Kidney epithelial cell (primary cell): ENCODE results near the gene NFAM1. TPM values are rescaled to one million over a fixed set of nuclear protein-coding genes. Genes with fewer than 3 reads are reported as not detected.

Experiments used
- DNase-seq: peaks from one replicate; pipeline ENCODE4 v3.0.0-alpha.2; 2010; ENCODE audit warnings: low read depth
- H3K27me3 ChIP-seq: 2 replicates; pipeline ENCODE4 v1.6.0; 2011; ENCODE audit warnings: low read length; ENCODE audit not compliant: control insufficient read depth, insufficient read depth
- H3K36me3 ChIP-seq: 2 replicates; pipeline ENCODE4 v1.5.1; 2011; ENCODE audit warnings: low read length; ENCODE audit not compliant: control insufficient read depth, insufficient read depth
- H3K4me3 ChIP-seq: 2 replicates; pipeline ENCODE4 v1.5.1; 2011; ENCODE audit warnings: low read depth, mild to moderate bottlenecking, control low read depth, low read length
- total RNA-seq: library from RNA; depleted of rRNA; stranded (reverse); fragments of >200 nt; gene quantifications from 2 replicates; pipeline ENCODE4 v1.2.3, GENCODE V29; 2015
- TF ChIP-seq, protein P1 (sequence below): IDR thresholded peaks from 2 replicates; pipeline ENCODE4 v1.5.1; 2011; ENCODE audit warnings: mild to moderate bottlenecking, moderate library complexity, low read length, control low read depth, inconsistent platforms; ENCODE audit not compliant: insufficient read depth, poor library complexity, severe bottlenecking

Gene NFAM1
- total RNA-seq, 1 donor from 2014 or later: under 0.01 TPM

DNA sequence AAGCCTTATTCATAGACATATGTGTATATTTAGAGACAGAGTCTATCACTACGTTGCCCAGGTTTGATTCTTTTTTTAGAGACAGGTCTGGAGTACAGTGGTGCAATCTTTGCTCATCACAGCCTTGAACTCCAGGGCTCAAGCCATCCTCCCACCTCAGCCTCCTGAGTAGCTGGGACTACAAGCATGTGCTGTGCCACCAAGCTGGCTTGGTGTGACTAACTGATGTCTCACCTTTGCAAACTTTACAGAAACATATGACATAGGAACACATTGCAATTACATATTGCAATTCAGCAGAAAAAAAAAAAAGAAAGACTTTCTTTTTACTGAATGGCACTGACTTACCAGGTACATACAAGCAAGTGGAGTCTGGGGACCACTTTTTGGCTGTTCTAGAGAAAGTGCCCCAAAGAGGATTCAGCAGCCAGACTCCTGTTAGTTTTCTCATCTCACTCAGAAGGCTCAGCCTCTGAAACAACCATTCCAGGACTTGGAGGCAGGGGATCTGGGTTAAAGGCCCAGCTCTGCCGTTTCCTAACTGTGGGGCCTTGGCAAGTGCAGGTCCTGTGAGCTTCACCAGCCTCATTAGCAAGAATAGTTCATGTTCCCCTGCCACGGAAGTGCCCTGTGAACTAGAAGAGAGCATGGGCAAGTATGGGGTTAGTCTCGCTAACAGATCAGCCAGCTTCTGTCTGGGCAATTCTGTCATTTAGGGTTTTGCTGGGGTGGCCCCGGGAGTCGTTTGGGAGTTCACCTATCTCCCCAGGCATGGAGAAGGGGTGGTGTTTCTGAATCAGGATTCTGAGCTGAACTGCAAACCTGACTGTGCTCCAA lies 11.3 kb upstream of the NFAM1 start:
- no peaks in the 10 kb centered on the region for H3K27me3 ChIP-seq
- DNase-seq: no peak
- TF ChIP-seq, protein P1, sequence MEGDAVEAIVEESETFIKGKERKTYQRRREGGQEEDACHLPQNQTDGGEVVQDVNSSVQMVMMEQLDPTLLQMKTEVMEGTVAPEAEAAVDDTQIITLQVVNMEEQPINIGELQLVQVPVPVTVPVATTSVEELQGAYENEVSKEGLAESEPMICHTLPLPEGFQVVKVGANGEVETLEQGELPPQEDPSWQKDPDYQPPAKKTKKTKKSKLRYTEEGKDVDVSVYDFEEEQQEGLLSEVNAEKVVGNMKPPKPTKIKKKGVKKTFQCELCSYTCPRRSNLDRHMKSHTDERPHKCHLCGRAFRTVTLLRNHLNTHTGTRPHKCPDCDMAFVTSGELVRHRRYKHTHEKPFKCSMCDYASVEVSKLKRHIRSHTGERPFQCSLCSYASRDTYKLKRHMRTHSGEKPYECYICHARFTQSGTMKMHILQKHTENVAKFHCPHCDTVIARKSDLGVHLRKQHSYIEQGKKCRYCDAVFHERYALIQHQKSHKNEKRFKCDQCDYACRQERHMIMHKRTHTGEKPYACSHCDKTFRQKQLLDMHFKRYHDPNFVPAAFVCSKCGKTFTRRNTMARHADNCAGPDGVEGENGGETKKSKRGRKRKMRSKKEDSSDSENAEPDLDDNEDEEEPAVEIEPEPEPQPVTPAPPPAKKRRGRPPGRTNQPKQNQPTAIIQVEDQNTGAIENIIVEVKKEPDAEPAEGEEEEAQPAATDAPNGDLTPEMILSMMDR: no peak
- no peaks in the 10 kb centered on the region for H3K36me3 ChIP-seq
- no peak overlapping the region for H3K4me3 ChIP-seq

DNA sequence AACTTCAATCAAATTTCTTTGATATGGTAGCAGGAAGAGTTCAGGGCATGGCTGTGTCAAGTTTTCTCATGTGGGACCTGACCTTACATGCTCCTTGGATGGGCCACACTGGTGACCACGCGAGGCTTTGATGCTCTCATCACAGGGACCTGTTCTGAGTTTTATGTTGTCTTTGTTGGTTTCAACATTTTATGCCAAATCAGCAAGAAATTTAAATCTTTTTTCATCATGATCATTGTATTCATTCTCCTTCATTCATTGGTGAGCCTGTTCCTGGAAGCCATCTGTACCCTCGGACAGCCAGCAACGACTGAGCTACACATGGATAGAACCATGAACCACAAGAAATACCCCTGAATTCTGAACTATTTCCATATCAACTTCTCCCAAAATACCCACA lies 10.5 kb upstream of the NFAM1 start:
- Histone ChIP-seq H3K4me3 (no peak overlapping the region), H3K36me3 (no peaks in the 10 kb centered on the region), H3K27me3 (no peaks in the 10 kb centered on the region)
- no peak for DNase-seq
- TF ChIP-seq, protein P1: no peak

DNA sequence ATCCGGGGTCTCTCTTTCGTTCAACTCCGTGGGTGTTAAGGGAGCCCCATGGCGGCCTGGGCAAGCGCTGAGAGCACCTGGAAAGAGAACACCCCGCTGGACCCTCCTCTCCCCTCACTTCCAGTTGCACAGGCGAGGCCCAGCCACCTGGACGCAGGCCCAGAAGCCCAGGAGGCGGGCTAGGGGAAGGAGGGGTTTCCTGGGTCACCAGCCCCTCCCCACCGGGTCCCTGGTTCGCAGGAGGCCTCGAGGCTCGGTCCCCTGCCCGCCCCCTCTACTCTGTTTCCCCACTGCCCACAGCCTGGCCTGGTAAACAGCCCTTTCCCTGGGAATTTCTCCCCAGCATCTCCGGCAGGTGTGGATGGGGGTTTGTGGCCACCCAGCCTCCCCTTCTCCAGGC lies 8.5 kb upstream of the NFAM1 start:
- no peaks in the 10 kb centered on the region for H3K36me3 ChIP-seq
- TF ChIP-seq, protein P1: no peak
- no peak for DNase-seq
- no peak overlapping the region for H3K4me3 ChIP-seq
- no peaks in the 10 kb centered on the region for H3K27me3 ChIP-seq

DNA sequence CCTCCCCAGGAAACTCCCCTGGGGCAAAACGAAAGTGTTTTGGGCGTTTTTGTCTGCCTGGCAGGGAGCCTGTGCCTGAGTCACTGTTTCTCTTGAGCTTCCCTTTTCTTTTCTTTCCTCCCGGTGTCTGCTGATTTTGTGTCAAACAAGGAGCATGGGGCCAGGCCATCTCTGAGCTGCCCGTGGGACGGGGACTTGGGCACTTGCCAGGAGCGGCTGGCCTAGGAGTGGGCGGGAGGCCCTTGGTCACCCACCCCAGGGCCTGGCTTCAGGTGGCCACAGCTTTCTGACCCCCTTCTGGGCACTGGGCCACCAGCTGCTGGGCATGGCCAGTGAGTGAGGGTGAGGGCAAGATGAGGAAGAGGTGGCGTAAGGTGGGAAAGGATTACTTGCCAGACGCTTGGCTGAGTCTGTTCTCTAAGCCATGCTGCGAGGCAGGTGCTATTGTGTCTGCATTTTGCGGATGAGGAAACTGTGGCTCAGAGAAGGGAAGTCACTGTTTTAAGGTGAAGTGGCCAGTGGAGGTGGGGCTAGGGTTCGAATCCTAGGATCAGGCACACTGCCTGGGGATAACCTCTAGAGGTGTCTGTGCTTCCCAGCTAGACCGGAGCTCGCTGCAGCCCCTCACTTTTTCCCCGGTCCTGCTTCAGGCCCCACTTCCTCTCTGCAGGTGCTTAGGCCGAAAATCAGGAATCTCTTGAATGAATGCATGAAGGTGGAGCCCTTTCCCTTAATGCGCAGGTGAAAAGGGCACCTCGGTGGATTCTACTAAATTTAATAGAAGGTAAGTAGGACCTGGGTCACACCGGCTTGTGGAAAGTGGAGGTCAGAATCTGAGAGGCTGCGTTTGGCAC lies 7.8 kb upstream of the NFAM1 start:
- H3K36me3 ChIP-seq: no peaks in the 10 kb centered on the region
- TF ChIP-seq, protein P1: no peak
- DNase-seq: no peak
- H3K27me3 ChIP-seq: no peaks in the 10 kb centered on the region
- no peak overlapping the region for H3K4me3 ChIP-seq

DNA sequence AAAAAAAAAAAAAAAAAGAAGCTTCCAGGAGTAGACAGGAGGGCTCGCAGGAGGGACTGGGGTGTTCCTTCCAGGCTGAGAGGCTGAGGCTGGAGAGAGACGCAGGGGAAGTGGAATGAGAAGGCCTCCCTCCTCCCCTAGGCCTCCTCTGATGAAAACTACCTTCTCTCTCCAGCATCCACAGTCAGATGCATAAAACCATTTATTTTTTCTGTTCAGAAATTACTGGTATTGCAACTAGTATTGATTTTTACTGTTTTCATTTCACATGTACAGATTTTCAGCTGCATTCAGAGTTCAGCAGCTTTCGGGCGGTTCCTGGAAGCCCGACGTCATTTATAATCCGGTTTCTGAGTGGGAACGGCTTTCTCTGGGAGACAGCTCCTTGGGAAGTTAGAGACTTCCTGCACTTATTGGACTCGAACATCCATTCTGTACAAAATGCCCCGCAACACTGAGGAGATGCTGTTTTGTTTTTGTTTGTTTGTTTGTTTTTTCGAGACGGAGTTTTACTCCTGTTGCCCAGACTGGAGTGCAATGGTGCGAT lies 6.9 kb upstream of the NFAM1 start:
- TF ChIP-seq, protein P1: no peak
- H3K4me3 ChIP-seq: no peak overlapping the region
- H3K27me3 ChIP-seq: peaks cover 7% of the 10 kb centered on the region
- no peaks in the 10 kb centered on the region for H3K36me3 ChIP-seq
- no peak for DNase-seq
